Mesendoderm (in vitro differentiated cells): ENCODE data around the gene ITGB2.

ENCODE experiments used
- DNase-seq: peaks from one replicate; pipeline ENCODE4 v3.0.0; 2013
- H2AK5ac ChIP-seq: 2 replicates; pipeline ENCODE4 v1.6.1; 2013; ENCODE audit warnings: low read length, inconsistent platforms
- H2BK120ac ChIP-seq: 2 replicates; pipeline ENCODE4 v1.6.1; 2013; ENCODE audit warnings: low read depth, mild to moderate bottlenecking, low read length, moderate library complexity, mixed read lengths
- H2BK15ac ChIP-seq: replicated peaks from 2 replicates; pipeline ENCODE4 v1.6.1; 2013; ENCODE audit warnings: low read depth, mild to moderate bottlenecking, moderate library complexity
- H2BK5ac ChIP-seq: 2 replicates; pipeline ENCODE4 v1.6.1; 2013; ENCODE audit warnings: low read length, inconsistent platforms
- H3K18ac ChIP-seq: 2 replicates; pipeline ENCODE4 v1.6.1; 2013; ENCODE audit warnings: mild to moderate bottlenecking, low read length, mixed read lengths
- H3K23ac ChIP-seq: one replicate; pipeline ENCODE4 v1.6.1; 2013; ENCODE audit warnings: low read length
- H3K27ac ChIP-seq: 2 replicates; pipeline ENCODE4 v1.5.1; 2013; ENCODE audit warnings: low read depth, mild to moderate bottlenecking, inconsistent platforms, low read length, moderate library complexity
- H3K27me3 ChIP-seq: 2 replicates; pipeline ENCODE4 v1.6.1; 2013; ENCODE audit warnings: low read length, control low read depth, mild to moderate bottlenecking, inconsistent platforms; ENCODE audit not compliant: insufficient read depth, poor library complexity
- H3K36me3 ChIP-seq: 2 replicates; pipeline ENCODE4 v1.6.1; 2013; ENCODE audit warnings: low read length, inconsistent platforms; ENCODE audit not compliant: control insufficient read depth, insufficient read depth
- H3K4ac ChIP-seq: one replicate; pipeline ENCODE4 v1.6.1; 2013; ENCODE audit warnings: low read depth, mild to moderate bottlenecking, low read length, moderate library complexity
- H3K4me1 ChIP-seq: 2 replicates; pipeline ENCODE4 v1.6.1; 2013; ENCODE audit warnings: low read depth, low read length, inconsistent platforms; ENCODE audit not compliant: control insufficient read depth
- H3K4me2 ChIP-seq: 2 replicates; pipeline ENCODE4 v1.6.1; 2013; ENCODE audit warnings: low read length
- H3K4me3 ChIP-seq: 2 replicates; pipeline ENCODE4 v1.5.1; 2013; ENCODE audit warnings: mild to moderate bottlenecking, low read length
- H3K56ac ChIP-seq: one replicate; pipeline ENCODE4 v1.6.1; 2013; ENCODE audit warnings: low read length
- H3K79me1 ChIP-seq: 2 replicates; pipeline ENCODE4 v1.6.1; 2013; ENCODE audit warnings: low read length, inconsistent platforms
- H3K79me2 ChIP-seq: 2 replicates; pipeline ENCODE4 v1.6.1; 2013; ENCODE audit warnings: mild to moderate bottlenecking, low read length; ENCODE audit not compliant: control insufficient read depth, insufficient read depth
- H3K9ac ChIP-seq: 2 replicates; pipeline ENCODE4 v1.6.1; 2013; ENCODE audit warnings: low read length, inconsistent platforms
- H4K5ac ChIP-seq: one replicate; pipeline ENCODE4 v1.6.1; 2013; ENCODE audit warnings: low read length
- H4K8ac ChIP-seq: one replicate; pipeline ENCODE4 v1.6.1; 2013; ENCODE audit warnings: low read depth, mild to moderate bottlenecking, control low read depth, low read length, moderate library complexity
- WGBS: extraction: QIAGEN DNeasy Blood & Tissue Kit; methylation state at CpG from one replicate; pipeline ENCODE4 v1.1.7; 2013; ENCODE audit warnings: low lambda C conversion rate, missing lambda C conversion rate; ENCODE audit not compliant: insufficient coverage; ENCODE audit errors: extremely low coverage; 5-methylcytosine and 5-hydroxymethylcytosine counted together

The ITGB2 gene

GRCh38 chr21:44889625-44890337, 30.9 kb downstream of the ITGB2 start:
- Histone ChIP-seq H3K4me2 (no peak overlapping the region), H2BK120ac (no peak overlapping the region), H3K23ac (no peak overlapping the region), H3K36me3 (no peaks in the 10 kb centered on the region), H3K4ac (no peak overlapping the region), H3K56ac (no peak overlapping the region), H3K4me3 (no peak overlapping the region), H4K5ac (no peak overlapping the region), H3K9ac (no peak overlapping the region), H3K18ac (no peak overlapping the region), H3K79me2 (no peaks in the 10 kb centered on the region), H3K79me1 (no peaks in the 10 kb centered on the region), H2AK5ac (no peak overlapping the region), H2BK5ac (no peak overlapping the region), H3K4me1 (no peaks in the 10 kb centered on the region), H3K27ac (no peak overlapping the region), H2BK15ac (no peak overlapping the region), H4K8ac (no peak overlapping the region), H3K27me3 (no peaks in the 10 kb centered on the region)
- no peak for DNase-seq
- no CpG with 5 or more reads among the region's 29 CpGs for WGBS

DNA sequence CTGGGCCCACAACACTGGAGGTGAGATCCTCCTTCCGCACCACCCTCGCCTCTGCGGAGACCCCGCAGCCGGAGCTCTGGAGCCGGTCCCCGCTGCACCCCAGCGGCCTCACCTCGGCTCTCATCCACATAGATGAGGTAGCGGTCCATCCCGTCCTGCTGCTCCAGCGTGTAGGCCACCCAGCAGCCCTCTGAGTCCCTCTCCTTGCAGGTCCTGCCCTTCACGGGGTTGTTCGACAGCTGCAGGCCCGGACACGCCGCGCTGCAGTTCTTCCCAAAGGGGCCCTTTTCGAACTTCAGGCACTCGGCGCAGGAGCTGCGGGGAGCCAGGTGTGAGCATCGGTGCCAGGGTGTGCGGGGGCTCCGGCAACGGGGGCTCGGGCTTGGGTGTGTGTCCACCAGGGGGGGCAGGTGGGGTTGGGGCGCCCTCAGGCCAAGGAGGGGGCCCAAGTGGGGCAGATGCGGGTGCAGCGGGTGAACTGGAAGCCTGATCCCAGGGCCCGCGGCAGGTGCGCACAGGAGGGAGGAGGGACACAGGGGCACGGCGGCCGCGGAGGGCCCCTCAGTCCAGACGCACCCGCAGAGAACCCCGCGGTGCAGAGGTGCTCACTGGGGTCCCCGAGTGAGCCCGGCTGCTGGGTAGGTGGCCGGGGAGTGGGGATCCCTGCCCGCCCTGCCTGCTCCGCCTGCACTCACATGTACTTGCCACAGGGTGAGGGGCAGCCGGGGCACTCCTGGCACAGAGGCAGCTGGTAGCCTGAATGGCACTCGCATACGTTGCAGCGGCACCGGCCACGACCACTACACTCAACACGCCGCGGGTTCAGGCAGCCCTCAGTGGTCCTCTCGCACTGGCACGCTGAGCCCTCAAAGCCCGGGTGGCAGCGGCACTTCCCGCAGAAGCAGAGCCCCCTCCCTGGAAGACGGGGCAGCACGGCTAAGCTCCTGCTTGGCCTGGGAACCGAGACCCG, 31.8 kb downstream of the ITGB2 start:
- Histone ChIP-seq H3K4me2 (no peak overlapping the region), H3K36me3 (no peaks in the 10 kb centered on the region), H3K4ac (no peak overlapping the region), H2AK5ac (no peak overlapping the region), H3K79me1 (no peaks in the 10 kb centered on the region), H4K5ac (no peak overlapping the region), H3K27ac (no peak overlapping the region), H2BK15ac (no peak overlapping the region), H3K4me3 (no peak overlapping the region), H3K79me2 (no peaks in the 10 kb centered on the region), H3K56ac (no peak overlapping the region), H3K23ac (no peak overlapping the region), H3K27me3 (no peaks in the 10 kb centered on the region), H3K9ac (no peak overlapping the region), H4K8ac (no peak overlapping the region), H2BK5ac (no peak overlapping the region), H3K18ac (no peak overlapping the region), H2BK120ac (no peak overlapping the region), H3K4me1 (no peaks in the 10 kb centered on the region)
- DNase-seq, result no peak
- no CpG with 5 or more reads among the region's 64 CpGs for WGBS

DNA sequence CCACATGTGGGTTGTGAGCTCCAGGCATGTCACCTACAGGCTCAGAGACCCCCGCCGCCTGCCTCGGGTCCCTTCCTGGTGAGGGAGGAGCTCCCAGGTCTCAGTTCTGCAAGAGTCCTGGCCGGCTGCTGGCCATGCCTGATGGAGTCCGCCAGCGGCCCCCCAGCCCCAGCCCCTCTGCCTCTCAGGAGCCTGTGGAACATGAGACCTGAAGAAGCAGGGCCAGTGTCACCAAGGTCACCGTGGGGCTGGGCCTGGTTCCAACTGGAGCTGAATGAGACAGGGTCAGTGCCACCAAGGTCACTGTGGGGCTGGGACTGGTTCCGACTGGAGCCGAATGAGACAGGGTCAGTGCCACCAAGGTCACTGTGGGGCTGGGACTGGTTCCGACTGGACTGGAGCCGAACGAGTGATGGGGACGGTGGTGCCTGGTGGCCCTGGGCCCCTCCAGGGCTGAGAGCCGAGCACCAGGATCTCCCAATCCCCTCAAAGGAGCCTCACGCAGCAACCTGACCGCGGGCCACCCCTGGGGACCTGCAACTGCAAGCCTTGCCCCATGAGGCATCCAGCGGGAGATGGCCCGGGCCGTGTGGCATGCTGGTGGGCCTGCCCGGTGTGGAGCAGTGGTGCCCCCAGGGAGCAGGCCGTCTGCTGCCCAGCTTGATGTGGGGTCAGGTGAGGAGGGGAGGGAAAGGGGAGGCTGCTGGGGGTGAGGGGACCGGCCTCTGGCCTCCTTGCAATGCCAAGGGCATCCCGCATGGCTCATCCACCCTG, 32.7 kb downstream of the ITGB2 start:
- no peak overlapping the region for H3K4ac ChIP-seq
- DNase-seq, result no peak
- no peaks in the 10 kb centered on the region for H3K4me1 ChIP-seq
- H3K27me3 ChIP-seq, result no peaks in the 10 kb centered on the region
- no peaks in the 10 kb centered on the region for H3K79me1 ChIP-seq
- no peak overlapping the region for H4K8ac ChIP-seq
- H3K9ac ChIP-seq, result no peak overlapping the region
- no peaks in the 10 kb centered on the region for H3K36me3 ChIP-seq
- no peak overlapping the region for H4K5ac ChIP-seq
- WGBS, result no CpG with 5 or more reads among the region's 24 CpGs
- H3K79me2 ChIP-seq, result no peaks in the 10 kb centered on the region
- H3K18ac ChIP-seq, result no peak overlapping the region
- H3K4me3 ChIP-seq, result no peak overlapping the region
- H2BK120ac ChIP-seq, result no peak overlapping the region
- H3K56ac ChIP-seq, result no peak overlapping the region
- H2BK15ac ChIP-seq, result no peak overlapping the region
- no peak overlapping the region for H3K27ac ChIP-seq
- H2BK5ac ChIP-seq, result no peak overlapping the region
- H2AK5ac ChIP-seq, result no peak overlapping the region
- no peak overlapping the region for H3K23ac ChIP-seq
- no peak overlapping the region for H3K4me2 ChIP-seq

DNA sequence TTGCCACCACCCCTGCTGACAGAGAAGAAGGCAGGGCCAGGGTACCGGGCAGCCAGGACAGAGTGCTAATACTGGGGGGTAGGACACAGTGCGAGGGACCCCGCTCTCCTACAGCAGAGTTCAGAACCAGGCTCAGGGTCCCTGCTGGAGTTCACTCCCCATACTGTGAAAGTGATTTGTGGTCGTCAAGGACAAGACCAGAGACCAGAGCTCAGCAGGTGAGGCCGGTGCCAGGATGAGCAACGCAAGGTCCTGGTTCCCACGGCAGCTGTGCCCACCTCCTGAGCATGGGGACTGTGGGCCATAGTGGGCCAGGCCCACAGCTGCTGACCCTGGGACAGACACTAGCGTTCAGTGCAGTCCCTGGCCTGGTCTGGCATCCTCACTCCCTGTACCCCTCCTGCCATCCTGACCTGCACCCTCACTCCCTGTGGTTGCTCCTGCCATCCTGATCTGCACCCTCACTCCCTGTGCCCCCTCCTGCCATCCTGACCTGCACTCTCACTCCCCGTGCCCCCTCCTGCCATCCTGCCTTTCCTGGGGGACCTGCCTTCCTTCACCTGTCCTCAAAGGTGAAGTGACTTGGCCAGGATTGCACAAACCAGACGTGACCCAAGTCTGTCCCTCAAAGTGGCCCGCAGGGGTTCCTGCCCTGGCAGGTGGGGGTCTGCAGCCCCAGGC, 33.4 kb downstream of the ITGB2 start:
- no peaks in the 10 kb centered on the region for H3K79me2 ChIP-seq
- H3K27me3 ChIP-seq, result no peaks in the 10 kb centered on the region
- no peak overlapping the region for H4K5ac ChIP-seq
- H2BK5ac ChIP-seq, result no peak overlapping the region
- H2BK120ac ChIP-seq, result no peak overlapping the region
- H3K9ac ChIP-seq, result no peak overlapping the region
- H3K23ac ChIP-seq, result no peak overlapping the region
- no peak overlapping the region for H3K4me3 ChIP-seq
- H3K4me1 ChIP-seq, result no peaks in the 10 kb centered on the region
- no peaks in the 10 kb centered on the region for H3K79me1 ChIP-seq
- no peaks in the 10 kb centered on the region for H3K36me3 ChIP-seq
- H3K27ac ChIP-seq, result no peak overlapping the region
- no peak overlapping the region for H3K4me2 ChIP-seq
- H4K8ac ChIP-seq, result no peak overlapping the region
- no peak for DNase-seq
- WGBS, result no CpG with 5 or more reads among the region's 11 CpGs
- no peak overlapping the region for H3K18ac ChIP-seq
- no peak overlapping the region for H3K56ac ChIP-seq
- no peak overlapping the region for H3K4ac ChIP-seq
- no peak overlapping the region for H2AK5ac ChIP-seq
- no peak overlapping the region for H2BK15ac ChIP-seq
